ENCODE data around the gene ORC4. TPM values are rescaled to one million over a fixed set of nuclear protein-coding genes. Genes with fewer than 3 reads are reported as not detected.

Gene ORC4
- total RNA-seq, 2 experiments from 2014 or later, result 32.0 to 32.5 TPM

Other genes starting within 250 kb of the ORC4 start
- gene ACVR2A, start 175.7 kb downstream of the ORC4 start, total RNA-seq, result 1 to 10 TPM; 1.4 TPM
- gene MBD5, start 354 bp upstream of the ORC4 start, total RNA-seq, result 10 to 100 TPM; 13.6 to 18.5 TPM